Hematopoietic multipotent progenitor cell treated with erythropoietin and hydrocortisone succinate and interleukin-3 and kit ligand, for 8 days (in vitro differentiated cells): Measurements from ENCODE around the gene INPP1.

ENCODE experiments used
- DNase-seq: peaks from one replicate; pipeline ENCODE4 v3.0.0-alpha.2; 2015

Gene INPP1

DNA sequence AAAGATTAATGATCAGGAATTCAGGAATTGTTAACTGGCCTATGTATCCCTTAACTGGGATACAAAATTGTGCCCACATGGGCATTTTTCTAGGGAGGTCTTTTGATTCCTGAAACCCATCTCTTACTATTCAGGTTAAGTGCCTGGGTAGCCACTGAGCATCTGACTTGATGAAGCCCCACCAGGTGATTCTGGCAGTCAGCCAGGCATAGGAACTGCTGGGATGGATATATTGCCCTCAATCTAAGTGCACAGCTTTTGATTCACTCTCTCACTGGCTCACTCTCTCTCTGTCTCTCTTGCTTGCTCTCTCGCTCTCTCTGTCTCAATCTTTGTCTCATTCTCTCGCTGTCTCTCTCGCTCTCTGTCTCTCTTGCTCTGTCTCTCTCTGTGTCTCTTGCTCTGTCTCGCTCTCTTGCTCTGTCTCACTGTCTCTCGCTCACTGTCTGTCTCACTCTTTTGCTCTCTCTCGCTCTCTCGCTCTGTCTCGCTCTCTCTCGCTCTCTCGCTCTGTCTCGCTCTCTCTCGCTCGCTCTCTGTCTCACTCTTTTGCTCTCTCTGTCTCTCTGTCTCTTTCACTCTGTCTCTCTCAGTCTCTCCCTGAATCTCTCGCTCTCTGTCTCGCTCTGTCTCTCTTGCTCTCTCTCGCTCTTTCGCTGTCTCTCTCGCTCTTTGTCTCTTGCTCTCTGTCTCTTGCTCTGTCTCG, 22.3 kb downstream of the INPP1 start:
- DNase-seq: no peak

GRCh38 chr2:190366248-190366753, 22.9 kb downstream of the INPP1 start:
- no peak for DNase-seq

- no peak for DNase-seq
Observed at GRCh38 chr2:190367091-190367490, 23.7 kb downstream of the INPP1 start.

DNA sequence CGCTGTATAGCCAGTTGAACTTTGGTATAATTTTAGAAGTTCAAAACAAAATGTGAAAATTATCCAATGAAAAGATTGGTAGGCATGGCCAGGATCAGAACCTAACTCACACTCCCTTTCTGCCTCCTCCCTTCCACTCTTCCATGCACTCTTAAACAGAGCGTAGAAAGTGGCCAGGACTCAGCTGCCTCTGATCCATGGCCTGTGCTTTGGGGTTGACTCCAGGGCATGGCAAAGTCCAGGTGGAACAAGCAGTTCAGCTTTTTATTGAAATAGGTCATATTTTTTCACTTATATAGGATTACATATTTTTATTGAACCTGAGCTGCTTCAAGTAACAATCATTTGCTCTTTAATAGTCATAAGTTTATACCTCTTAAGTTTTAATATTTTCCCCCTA, 26.2 kb downstream of the INPP1 start:
- DNase-seq: no peak

- DNase-seq: no peak
Observed at GRCh38 chr2:190376083-190376482, 32.7 kb downstream of the INPP1 start.

DNA sequence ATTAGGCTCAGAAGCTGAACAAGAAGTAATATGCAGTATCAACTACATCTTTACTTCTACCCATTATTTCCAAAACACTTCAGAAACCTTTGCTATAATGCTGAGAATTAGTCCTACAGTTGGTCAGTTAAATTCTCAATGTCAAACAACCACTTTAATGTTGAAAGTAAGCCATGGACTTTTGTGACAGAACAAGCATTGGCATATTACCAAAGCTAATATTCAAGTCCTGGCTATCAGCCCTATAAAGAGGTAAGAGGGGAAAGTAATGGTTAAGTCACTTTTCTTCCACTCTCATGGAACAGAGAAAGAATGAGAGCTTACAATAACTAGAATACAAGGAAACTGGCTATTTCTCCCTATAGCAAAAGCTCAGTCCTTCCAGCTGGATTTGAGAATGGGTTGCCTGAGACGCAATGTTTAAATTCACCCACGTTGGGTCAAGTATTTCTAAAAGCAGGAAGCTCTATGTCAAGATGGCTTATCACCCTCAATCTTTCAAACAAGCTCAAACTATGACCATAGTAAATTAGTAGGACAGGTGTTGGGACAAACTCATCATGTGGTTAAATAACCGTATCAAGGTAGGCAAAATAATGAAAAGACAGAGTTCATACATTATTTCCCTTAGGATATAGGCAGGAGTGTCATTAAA, 33.3 kb downstream of the INPP1 start:
- DNase-seq: no peak

DNA sequence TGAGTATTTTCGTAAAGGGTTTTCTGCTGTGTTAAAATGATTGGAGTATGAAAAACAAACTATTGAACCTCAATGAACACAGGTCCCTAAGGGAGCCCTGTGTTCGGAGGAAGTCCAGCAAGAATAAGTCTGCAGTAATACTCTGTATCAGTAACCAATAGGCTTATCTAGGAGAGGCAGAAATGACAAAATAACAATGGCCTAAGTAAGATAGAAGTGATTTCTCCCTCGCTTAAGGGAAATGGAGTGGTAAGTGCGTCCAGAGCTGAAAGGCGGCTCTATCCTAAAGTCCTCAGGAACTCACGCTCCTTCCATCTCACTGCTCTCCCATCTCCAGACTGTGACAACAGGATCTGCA, 35.5 kb downstream of the INPP1 start:
- DNase-seq: peak; percentile 56

DNA sequence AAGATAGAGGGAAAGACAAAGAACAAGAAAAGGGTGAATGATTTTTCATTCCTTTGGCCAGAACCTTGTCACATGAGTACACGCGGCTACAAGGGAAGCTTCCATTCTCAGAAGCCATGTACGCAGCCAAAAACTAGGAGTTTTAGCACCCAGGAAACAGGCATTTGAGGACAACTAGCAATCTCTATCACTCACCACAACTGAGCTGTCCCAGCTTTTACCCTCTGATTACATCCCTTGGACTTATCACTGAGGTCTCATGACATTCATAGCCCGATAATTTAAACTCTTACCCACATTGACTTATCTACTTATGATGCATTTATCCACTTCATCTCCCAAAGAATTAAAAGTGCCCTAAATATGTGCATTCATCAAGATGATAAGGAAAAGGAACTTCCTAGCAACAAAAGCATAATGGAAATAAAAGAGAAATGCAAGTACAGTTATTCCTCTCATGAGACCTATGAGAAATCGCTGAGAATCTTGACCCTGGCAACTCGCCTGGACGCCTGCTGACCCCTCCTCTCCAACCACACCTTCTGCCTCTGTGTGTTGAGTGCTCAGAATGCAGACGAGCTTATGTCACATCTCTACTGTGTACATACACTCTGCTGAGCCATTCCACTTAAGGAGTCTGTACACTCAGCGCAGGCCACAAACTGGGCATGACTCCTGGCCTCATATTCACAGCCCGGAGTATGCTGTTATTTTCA, 36.0 kb downstream of the INPP1 start:
- peak; percentile 36 for DNase-seq

DNA sequence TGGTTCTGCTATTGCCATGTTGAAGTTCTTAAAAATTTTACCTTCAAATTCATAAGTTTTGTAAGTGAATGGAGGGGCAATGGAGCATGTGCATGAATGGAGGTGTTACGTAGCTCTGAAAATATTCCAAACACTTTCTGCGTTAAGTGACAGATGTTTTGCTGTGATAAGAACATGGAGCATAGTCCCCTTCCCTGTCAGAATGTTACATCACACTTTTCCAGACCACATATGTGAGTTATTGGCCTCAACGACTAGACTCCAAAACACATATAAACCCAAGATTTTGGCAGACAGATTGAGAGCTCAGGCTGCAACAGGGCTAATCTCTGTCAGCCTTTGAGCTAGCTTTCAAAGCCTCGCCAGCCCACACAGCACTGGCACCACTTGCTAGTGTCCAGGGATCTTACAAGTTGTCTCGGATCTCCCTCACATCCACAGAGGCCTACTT, 37.6 kb downstream of the INPP1 start:
- DNase-seq: peak; percentile 78

GRCh38 chr2:190382851-190383250, 39.5 kb downstream of the INPP1 start:
- peak; percentile 66 for DNase-seq

DNA sequence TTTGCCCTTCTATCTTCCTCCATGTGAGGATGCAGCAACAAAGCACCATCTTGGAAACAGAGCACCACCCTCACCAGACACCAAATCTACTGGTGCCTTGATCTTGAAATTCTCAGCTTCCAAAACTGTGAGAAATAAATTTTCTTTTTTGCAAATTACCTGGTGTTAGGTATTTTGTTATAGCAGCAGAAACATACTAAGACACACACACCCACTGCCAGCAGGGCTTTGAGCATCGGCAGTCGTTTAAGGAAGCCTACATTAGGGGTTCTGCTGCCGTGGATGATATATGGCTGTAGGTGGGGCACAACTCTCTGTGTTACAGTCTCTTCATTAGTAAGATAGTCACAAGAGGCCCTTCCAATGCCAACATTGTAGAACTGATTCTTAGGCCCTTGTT, 44.0 kb downstream of the INPP1 start:
- no peak for DNase-seq

DNA sequence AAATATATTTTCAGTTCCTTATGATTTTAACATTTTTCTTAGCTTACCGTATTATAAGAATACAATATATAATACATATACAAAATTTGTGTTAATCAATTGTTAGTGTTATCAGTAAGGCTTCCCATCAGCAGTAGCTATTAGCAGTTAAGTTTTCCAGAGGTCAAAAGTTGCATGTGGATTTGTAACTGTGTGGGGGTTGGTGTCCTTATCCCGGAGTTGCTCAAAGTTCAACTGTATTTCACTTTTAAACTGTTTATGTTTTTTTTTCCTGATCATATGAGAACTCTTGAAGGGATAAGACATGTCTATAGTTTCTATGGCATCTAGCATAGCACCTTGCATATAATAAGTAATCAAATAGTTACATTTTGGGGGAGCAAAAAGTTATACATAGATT, 52.9 kb downstream of the INPP1 start:
- DNase-seq: no peak

GRCh38 chr2:190402986-190403603, 59.7 kb downstream of the INPP1 start:
- no peak for DNase-seq

DNA sequence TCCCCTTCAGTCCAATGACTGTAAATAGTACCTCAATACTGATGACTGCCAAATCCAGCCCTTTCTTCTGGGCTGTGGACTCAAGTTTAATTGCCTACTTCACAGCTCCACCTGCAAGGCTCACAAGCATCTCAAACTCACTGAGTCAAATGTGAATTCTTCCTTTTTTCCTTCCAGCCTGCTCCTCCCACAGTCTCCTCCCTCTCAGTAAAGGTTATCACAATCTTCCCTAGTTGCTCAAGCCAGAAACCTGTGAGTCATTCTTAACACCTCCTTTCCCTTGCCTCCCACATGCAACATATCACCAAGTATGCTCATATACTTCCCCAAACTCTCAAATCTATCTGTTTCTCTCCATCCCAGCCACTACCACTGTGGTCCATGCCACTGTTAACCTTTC, 61.1 kb downstream of the INPP1 start:
- peak; percentile 51 for DNase-seq

DNA sequence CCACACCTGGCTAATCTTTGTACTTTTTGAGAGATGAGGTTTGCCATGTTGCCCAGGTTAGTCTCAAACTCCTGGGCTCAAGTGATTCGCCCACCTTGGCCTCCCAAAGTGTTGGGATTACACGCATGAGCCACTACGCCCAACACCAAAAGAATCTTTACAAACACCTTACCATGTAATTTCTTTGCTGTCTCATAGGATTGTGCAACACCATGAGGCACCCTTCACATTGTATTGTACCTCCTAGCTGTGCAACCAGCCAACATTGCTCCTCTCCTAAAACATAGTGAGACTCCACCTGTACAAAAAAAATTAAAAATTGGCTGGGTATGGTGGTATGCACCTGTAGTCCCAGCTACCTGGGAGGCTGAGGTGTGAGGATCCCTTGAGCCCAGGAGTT, 61.7 kb downstream of the INPP1 start:
- DNase-seq: no peak

DNA sequence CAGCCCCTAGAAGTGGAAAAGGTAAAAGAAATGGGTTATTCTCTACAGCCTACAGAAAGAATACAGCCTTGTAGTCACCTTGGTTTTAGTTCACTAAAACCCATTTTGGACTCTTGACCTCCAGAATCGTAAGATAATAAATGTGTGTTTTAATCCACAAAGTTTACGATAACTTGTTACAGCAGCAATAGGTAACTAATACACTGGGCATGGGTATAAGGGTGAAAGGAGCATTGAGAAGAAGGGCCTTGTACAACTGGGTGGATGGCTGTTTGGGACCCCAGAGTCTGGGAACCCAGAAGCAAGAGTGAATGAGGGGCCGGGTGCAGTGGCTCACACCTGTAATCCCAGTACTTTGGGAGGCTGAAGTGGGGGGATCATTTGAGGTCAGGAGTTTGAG, 62.6 kb downstream of the INPP1 start:
- no peak for DNase-seq

- no peak for DNase-seq
Observed at GRCh38 chr2:190406805-190407204, 63.4 kb downstream of the INPP1 start.

DNA sequence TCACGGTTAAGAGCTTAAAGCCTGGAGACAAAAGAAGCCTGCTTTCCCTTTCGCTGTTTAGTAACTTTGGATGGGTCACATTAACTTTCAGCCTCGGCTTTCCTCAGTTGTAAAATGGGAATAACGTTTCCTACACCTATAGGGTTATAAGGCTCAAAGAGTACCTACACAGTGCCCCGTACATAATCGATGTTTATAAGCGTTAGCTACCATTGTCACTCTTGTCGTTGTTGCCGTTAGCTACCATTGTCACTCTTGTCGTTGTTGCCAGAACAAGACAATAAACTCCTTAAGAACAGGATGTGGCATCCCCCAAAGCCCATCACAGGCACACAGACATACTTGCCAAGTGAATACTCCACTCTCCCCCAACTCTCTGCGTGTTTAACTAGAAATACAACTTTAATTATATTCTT, 63.9 kb downstream of the INPP1 start:
- no peak for DNase-seq

DNA sequence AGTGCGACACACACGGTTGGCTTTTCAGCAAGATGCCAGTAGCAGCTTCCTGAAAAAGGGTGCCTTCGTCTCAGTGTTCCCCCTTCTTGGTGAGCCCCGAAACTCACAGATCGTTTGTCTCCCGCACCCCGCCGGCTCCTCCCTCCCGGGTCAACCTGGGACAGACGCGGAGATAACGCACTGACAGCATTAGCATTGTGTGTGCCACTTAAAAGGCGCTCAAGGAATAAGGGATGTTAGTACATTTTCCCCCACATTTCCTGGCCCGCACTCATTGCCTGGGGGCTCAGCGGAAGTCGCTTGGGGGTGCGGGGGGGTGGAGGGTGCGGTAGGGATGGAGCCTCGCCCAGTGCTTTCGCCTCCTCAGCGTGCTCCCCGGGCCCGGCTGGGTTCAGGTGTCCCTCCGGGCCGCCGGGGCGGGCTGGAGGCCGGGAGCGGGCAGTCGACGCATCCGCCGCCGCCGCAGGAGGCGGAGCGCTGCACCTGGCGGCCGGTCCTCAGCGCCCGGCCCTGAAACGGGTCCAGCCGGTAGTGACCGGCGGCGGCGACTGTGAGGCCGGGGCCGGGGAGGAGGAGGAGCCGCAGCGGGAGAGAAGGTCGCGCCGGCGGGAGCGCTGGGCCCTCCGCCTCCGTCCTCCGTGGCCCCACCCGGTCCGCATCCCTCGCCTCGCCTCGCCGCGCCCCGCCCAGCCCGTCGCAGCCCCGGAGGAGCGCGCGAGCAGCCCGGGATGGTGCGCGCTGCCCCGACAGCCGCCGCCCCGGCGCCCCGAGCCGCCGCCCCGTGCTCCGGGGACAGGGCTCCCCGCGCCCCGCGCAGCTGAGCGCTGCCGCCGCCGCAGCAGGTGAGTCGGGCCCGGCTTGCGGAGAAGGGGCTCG, 64.5 kb downstream of the INPP1 start, which contains the start of gene MFSD6:
Gene MFSD6 (plus strand): TSS at position 694 of the 876 bp plus-strand sequence. CDS start 27,675 bp downstream, outside the sequence.
- DNase-seq: peak; percentile 61

- peak; percentile 73 for DNase-seq
Observed at GRCh38 chr2:190408538-190409271, 65.3 kb downstream of the INPP1 start.

- DNase-seq: peak; percentile 13
Observed at GRCh38 chr2:190409616-190410015, 66.2 kb downstream of the INPP1 start.

- no peak for DNase-seq
Observed at GRCh38 chr2:190410166-190410565, 66.8 kb downstream of the INPP1 start.
